Measurements from ENCODE around the gene RIMBP2.
"Not testable (repeated sequence)": the region's sequence is repeated elsewhere in the genome, so short reads cannot be mapped to it uniquely, and the experiment has no call there.

RIMBP2 gene, protein sequence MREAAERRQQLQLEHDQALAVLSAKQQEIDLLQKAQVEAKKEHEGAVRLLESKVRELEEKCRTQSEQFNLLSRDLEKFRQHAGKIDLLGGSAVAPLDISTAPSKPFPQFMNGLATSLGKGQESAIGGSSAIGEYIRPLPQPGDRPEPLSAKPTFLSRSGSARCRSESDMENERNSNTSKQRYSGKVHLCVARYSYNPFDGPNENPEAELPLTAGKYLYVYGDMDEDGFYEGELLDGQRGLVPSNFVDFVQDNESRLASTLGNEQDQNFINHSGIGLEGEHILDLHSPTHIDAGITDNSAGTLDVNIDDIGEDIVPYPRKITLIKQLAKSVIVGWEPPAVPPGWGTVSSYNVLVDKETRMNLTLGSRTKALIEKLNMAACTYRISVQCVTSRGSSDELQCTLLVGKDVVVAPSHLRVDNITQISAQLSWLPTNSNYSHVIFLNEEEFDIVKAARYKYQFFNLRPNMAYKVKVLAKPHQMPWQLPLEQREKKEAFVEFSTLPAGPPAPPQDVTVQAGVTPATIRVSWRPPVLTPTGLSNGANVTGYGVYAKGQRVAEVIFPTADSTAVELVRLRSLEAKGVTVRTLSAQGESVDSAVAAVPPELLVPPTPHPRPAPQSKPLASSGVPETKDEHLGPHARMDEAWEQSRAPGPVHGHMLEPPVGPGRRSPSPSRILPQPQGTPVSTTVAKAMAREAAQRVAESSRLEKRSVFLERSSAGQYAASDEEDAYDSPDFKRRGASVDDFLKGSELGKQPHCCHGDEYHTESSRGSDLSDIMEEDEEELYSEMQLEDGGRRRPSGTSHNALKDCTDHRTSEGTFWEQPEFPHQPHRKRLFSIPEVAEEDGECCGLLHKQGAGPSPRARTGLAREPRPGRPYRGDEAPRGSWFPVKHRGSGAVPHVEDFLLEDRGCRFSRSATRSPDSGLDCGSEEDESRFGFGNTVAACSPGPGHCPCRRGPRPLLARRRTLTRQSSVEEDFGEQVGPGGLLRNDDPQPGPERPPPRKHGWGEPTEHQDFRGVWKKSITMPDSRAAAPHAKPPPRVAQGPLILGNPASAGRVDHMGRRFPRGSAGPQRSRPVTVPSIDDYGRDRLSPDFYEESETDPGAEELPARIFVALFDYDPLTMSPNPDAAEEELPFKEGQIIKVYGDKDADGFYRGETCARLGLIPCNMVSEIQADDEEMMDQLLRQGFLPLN (N-terminal part only)

GRCh38 chr12:130715998-130716968, at the start of gene RIMBP2:
TSS of gene RIMBP2 (minus strand) at chr12:130716299. CDS start at chr12:130479013, 237,286 bp downstream.
- DNase-seq (ENCODE audit: low read depth) = no peak

GRCh38 chr12:130765186-130765659, 49.1 kb upstream of the RIMBP2 start:
- DNase-seq (ENCODE audit: low read depth) = no peak

- DNase-seq (ENCODE audit: low read depth) = no peak
Measured at GRCh38 chr12:130764475-130765185, 48.5 kb upstream of the RIMBP2 start.

- no peak for DNase-seq (ENCODE audit: low read depth)
Measured at GRCh38 chr12:130764073-130764472, 48.0 kb upstream of the RIMBP2 start.

GRCh38 chr12:130762319-130762675, 46.2 kb upstream of the RIMBP2 start:
- DNase-seq (ENCODE audit: low read depth) = no peak

GRCh38 chr12:130761537-130762318, 45.6 kb upstream of the RIMBP2 start:
- peak; percentile 23 for DNase-seq (ENCODE audit: low read depth)

- no peak for DNase-seq (ENCODE audit: low read depth)
Measured at GRCh38 chr12:130754234-130754901, 38.3 kb upstream of the RIMBP2 start.

GRCh38 chr12:130752692-130753230, 36.7 kb upstream of the RIMBP2 start:
- DNase-seq (ENCODE audit: low read depth) = no peak

GRCh38 chr12:130752037-130752436, 35.9 kb upstream of the RIMBP2 start:
- not testable (repeated sequence) for DNase-seq (ENCODE audit: low read depth)

DNA sequence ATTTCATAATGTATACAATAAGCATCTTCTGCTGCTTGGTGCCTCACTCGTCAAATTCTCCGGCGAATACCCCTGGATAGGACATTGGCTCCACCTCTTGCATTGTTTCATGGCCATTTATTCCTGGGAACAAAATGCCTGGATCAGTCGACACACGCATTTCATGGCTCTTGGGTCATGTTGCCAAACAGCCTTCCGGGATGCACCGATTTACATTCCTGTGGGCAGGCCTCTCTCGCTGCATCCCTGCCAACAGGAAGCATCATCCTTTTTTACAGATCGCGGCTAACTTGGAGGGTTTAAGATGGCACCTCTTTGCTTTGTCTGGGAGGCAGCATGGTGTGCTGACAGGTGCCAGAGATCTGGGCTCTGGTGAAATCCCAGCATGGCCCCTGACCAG, 32.7 kb upstream of the RIMBP2 start:
- DNase-seq (ENCODE audit: low read depth) = no peak

DNA sequence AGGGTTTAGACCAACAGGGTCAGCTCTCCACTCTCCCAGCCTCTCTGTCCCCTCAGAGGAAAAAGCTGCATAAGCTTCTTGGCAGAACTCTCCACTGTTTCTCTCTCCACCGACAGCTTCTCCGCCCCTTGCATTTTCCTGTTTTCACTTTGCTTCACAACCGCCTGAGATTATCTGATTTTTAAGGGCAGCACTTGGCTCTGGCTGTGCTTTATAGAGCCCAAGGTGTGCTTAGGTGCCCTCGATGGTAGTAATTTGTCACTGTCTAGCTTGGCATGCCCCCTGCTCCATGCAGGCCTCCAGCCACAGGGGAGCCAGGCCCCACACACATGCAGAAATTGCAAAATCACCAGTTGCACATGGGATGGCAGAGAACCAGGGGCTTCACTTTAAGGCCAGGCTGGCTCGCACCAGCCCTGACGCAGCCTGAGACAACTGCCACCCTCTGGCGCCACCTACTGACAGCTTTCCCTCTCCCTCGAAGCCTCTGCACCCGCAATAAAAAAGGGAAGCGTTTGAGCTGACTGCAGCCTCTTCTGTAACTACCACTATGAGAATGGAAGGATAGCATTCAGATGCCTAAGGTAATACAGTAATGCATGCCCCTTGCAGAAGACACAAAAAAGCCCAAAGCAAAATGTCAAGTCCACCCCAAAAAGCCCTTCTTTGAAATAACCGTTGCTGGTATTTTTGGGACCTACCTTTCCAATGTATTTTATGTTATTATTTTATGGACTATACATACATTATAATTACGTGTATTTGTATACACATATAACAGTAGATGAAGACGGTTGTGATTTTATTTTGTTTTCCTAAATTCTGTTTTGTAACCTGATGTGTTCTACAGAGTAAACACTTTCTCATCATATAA, 32.0 kb upstream of the RIMBP2 start:
- peak; percentile 41 for DNase-seq (ENCODE audit: low read depth)

DNA sequence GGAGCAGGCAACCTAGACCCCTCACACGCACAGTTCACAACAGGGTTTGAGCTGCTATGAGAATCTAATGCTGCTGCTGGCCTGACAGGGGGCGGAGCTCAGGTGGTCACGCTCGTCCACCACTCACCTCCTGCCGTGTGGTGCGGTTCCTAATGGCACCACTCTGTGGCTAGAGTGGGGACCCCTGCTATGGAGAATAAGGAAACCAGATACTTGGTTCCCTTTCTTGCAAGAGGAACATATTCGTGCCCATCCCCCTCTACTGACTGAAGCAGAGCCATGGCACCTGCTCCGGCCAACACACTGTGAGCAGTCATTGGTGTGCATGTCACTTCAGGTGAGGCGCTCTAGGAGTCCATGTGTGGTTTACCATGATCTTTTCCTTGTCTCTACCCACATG, 30.4 kb upstream of the RIMBP2 start:
- DNase-seq (ENCODE audit: low read depth) = no peak

GRCh38 chr12:130745921-130746320, 29.8 kb upstream of the RIMBP2 start:
- no peak for DNase-seq (ENCODE audit: low read depth)

GRCh38 chr12:130744274-130744673, 28.2 kb upstream of the RIMBP2 start:
- DNase-seq (ENCODE audit: low read depth) = no peak

- no peak for DNase-seq (ENCODE audit: low read depth)
Measured at GRCh38 chr12:130743606-130744005, 27.5 kb upstream of the RIMBP2 start.

DNA sequence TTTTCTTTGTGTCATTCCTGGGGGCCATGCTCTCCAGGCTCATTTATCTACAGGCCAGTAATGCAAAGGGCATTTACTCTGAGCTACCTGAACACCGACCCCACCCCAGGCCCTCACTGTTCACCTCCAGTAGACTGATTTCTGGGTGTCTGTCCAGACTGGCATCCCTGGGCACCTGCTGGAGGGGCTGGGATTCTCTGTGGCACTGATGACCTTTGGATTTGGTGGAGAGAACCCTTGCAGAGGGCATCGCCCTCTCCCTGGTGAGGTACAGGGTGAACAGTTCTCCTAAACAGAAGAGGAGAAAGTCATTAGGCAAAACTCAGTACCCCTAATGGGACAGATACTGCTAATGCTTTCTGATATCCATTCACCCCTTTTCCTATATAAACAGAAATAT, 27.1 kb upstream of the RIMBP2 start:
- DNase-seq (ENCODE audit: low read depth) = no peak

DNA sequence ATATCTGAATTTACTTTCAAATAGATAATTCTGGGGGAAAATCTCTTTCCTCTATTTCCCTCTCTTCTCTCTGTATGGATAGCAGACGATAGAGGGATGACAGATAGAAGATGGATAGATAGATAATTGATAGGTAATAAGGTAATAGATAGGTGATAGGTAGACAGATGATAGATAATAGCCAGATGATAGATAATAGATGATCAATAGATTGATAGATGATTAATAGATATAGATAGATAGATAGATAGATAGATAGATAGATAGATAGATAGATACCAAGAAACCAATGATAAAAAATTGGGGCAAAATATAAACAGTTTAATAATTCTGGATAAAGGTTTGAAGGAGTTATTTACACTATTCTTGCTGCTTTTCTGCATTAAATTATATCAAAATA, 26.6 kb upstream of the RIMBP2 start:
- no peak for DNase-seq (ENCODE audit: low read depth)

- DNase-seq (ENCODE audit: low read depth) = no peak
Measured at GRCh38 chr12:130742112-130742511, 26.0 kb upstream of the RIMBP2 start.
